Measurements from ENCODE around the gene C20orf96.

DNA sequence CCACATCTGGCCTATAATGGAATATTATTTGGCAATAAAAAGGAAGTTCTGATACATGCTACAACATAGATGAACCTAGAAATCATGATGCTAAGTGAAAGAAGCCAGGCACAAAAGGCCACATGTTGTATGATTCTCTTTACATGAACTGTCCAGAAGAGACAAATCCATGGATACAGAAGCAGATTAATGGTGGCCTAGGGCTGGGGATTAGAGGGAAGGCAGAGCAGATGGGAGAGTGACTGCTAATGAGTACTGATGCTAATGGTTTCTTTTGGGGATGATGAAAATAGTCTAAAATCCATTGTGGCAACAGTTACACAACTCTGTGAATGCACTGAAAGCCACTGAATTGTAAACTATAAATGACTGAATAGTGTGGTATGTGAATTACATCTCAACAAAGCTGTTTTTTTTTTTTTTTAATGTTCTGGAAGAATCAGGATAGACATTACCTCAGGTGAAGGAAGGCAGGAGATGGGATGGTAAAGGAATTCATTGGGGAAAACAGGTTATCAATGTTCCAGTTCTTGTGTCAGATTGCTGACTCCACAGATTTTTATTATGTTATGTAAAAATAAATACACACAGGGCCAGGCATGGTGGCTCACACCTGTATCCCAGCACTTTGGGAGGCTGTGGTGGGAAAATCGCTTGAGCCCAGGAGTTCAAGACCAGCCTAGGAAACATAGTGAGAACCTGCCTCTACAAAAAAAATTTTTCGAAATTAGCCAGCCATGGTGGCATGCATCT is 25.9 kb upstream of the C20orf96 start:
- TF ChIP-seq POLR2A (IDR thresholded peaks at IDR 0.05; ENCODE audit: low read depth, low read length) (no peak), POLR2AphosphoS5 (IDR thresholded peaks at IDR 0.05; ENCODE audit: low read depth, low read length) (no peak), TAF1 (IDR thresholded peaks at IDR 0.05; ENCODE audit: borderline replicate concordance, low read depth, low read length) (no peak)
